DOHH2 (cell line): ENCODE measurements around the gene COLEC12.

Experiments
- H3F3A ChIP-seq: fragments of 200-600 bp; sonication (generic), shearing (Covaris generic); 2 replicates; pipeline ENCODE4 v1.6.0; 2016; ENCODE audit warnings: antibody characterized with exemption, mild to moderate bottlenecking; ENCODE audit not compliant: control insufficient read depth, insufficient read depth
- H3K27ac ChIP-seq: fragments of 200-600 bp; sonication (generic); 2 replicates; pipeline ENCODE4 v1.5.1; 2014; ENCODE audit warnings: low read depth, mild to moderate bottlenecking, low read length, moderate library complexity
- H3K27me3 ChIP-seq: fragments of 200-600 bp; sonication (generic); 2 replicates; pipeline ENCODE4 v1.6.1; 2014; ENCODE audit warnings: mild to moderate bottlenecking, low read length, mixed read lengths; ENCODE audit not compliant: control insufficient read depth
- H3K36me3 ChIP-seq: fragments of 200-600 bp; sonication (generic); 2 replicates; pipeline ENCODE4 v1.6.1; 2014; ENCODE audit warnings: mild to moderate bottlenecking, low read length, moderate library complexity, mixed read lengths; ENCODE audit not compliant: control insufficient read depth
- H3K4me1 ChIP-seq: fragments of 200-600 bp; sonication (generic); 2 replicates; pipeline ENCODE4 v1.6.1; 2014; ENCODE audit warnings: mild to moderate bottlenecking, low read length, mixed read lengths; ENCODE audit not compliant: control insufficient read depth
- H3K4me2 ChIP-seq: fragments of 200-600 bp; sonication (generic); 2 replicates; pipeline ENCODE4 v1.6.0; 2014; ENCODE audit warnings: mild to moderate bottlenecking, low read length, moderate library complexity
- H3K4me3 ChIP-seq: fragments of 200-600 bp; sonication (generic); 2 replicates; pipeline ENCODE4 v1.5.1; 2014; ENCODE audit warnings: mild to moderate bottlenecking, low read length, mixed read lengths
- H3K79me2 ChIP-seq: fragments of 200-600 bp; sonication (generic); 2 replicates; pipeline ENCODE4 v1.6.1; 2014; ENCODE audit warnings: mild to moderate bottlenecking, low read length, mixed read lengths; ENCODE audit not compliant: control insufficient read depth
- H3K9me2 ChIP-seq: fragments of 200-600 bp; sonication (generic); replicated peaks from 2 replicates; pipeline ENCODE4 v1.6.1; 2014; ENCODE audit warnings: mild to moderate bottlenecking, low read length, mixed read lengths; ENCODE audit not compliant: control insufficient read depth
- H3K9me3 ChIP-seq: fragments of 200-600 bp; sonication (generic); 2 replicates; pipeline ENCODE4 v1.6.1; 2014; ENCODE audit warnings: antibody characterized with exemption, low read length, mixed read lengths; ENCODE audit not compliant: control insufficient read depth, insufficient read depth
- H4K20me1 ChIP-seq: fragments of 200-600 bp; sonication (generic); 2 replicates; pipeline ENCODE4 v1.6.0; 2014; ENCODE audit warnings: low read depth, mild to moderate bottlenecking, antibody characterized with exemption, low read length, moderate library complexity; ENCODE audit not compliant: control insufficient read depth, insufficient read depth
- CTCF ChIP-seq: fragments of 200-600 bp; sonication (generic); IDR thresholded peaks from one replicate; pipeline ENCODE4 v1.5.1; 2014; ENCODE audit warnings: antibody characterized with exemption, mild to moderate bottlenecking, low read depth, low read length; ENCODE audit not compliant: poor library complexity, severe bottlenecking
- EZH2phosphoT487 ChIP-seq: fragments of 200-600 bp; sonication (generic); IDR thresholded peaks from 2 replicates; pipeline ENCODE4 v1.6.1; 2017; ENCODE audit warnings: borderline replicate concordance, mild to moderate bottlenecking, antibody characterized with exemption, low read length, moderate library complexity, mixed read lengths

Gene COLEC12

GRCh38 chr18:354003-354402 lies 146.5 kb downstream of the COLEC12 start:
- no peak overlapping the region for H3K4me2 ChIP-seq
- H4K20me1 ChIP-seq: no peaks in the 10 kb centered on the region
- peaks cover 6% of the 10 kb centered on the region for H3K27me3 ChIP-seq
- H3K4me1 ChIP-seq: no peaks in the 10 kb centered on the region
- H3F3A ChIP-seq: no peaks in the 10 kb centered on the region
- no peaks in the 10 kb centered on the region for H3K36me3 ChIP-seq
- H3K9me3 ChIP-seq: no peaks in the 10 kb centered on the region
- H3K27ac ChIP-seq: no peak overlapping the region
- TF ChIP-seq CTCF (no peak), EZH2phosphoT487 (no peak)
- H3K9me2 ChIP-seq: no peaks in the 10 kb centered on the region
- H3K79me2 ChIP-seq: no peaks in the 10 kb centered on the region
- H3K4me3 ChIP-seq: no peak overlapping the region

DNA sequence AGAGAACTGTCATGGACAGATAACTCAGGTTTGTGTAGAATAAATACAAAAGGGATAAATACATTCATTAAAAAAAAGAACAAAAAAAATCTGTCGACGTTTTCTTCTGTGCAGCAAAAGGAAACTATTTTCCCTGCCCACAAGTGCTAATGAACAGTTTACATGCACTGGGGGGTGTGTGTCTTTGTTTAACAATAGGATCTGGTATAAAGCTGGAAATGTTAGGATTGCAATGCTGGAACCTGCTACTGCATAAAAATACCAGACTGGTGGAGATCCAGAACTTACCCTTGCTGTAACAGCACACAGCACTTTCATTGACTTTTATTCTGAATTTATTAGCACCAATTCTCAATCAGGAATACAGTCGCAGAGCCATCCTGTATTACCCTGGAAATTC lies 148.1 kb downstream of the COLEC12 start:
- H3K36me3 ChIP-seq: no peaks in the 10 kb centered on the region
- no peaks in the 10 kb centered on the region for H4K20me1 ChIP-seq
- H3K4me3 ChIP-seq: no peak overlapping the region
- no peaks in the 10 kb centered on the region for H3K9me3 ChIP-seq
- H3K79me2 ChIP-seq: no peaks in the 10 kb centered on the region
- H3K4me1 ChIP-seq: no peaks in the 10 kb centered on the region
- TF ChIP-seq CTCF: no peak
- H3K9me2 ChIP-seq: no peaks in the 10 kb centered on the region
- H3F3A ChIP-seq: no peaks in the 10 kb centered on the region
- H3K4me2 ChIP-seq: no peak overlapping the region
- H3K27me3 ChIP-seq: peaks cover 6% of the 10 kb centered on the region
- H3K27ac ChIP-seq: no peak overlapping the region

DNA sequence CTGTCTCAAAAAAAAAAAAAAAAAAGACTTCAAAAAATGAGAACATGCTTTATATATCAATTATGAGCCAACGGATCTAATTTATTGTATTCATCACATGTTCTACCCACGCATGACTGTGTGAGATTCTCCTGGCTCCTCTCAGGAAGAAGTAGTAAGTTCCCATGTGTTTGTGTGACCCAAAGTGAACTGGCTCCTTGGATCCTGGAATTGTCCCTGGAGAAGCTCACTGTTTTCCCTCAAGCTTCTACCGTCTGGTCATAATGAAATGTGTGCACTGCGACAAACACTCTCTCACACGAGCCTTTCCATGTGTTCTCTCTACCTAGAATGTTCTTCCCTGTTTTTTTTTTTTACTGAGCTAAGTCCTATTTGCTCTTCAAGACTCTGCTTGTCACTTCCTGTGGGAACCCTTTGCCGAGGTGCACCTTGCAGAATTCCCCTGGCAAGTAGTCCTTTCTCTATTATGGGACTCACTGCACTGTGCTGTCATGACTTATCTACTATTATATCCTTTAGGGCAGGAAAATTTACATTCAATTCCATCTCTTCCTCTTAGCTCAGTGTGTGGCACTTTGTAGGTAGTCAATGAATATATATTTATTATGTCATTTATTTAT lies 149.4 kb downstream of the COLEC12 start:
- H3K79me2 ChIP-seq: no peaks in the 10 kb centered on the region
- no peak overlapping the region for H3K4me2 ChIP-seq
- H3K36me3 ChIP-seq: no peaks in the 10 kb centered on the region
- H3K27ac ChIP-seq: no peak overlapping the region
- TF ChIP-seq EZH2phosphoT487 (no peak), CTCF (no peak)
- H3K4me3 ChIP-seq: no peak overlapping the region
- peaks cover 5% of the 10 kb centered on the region for H3K27me3 ChIP-seq
- H3K9me2 ChIP-seq: no peaks in the 10 kb centered on the region
- H3K9me3 ChIP-seq: no peaks in the 10 kb centered on the region
- H3K4me1 ChIP-seq: no peaks in the 10 kb centered on the region
- H3F3A ChIP-seq: no peaks in the 10 kb centered on the region
- no peaks in the 10 kb centered on the region for H4K20me1 ChIP-seq
